Measurements from ENCODE around the gene NKX2-3.

The NKX2-3 gene

GRCh38 chr10:99527526-99528493 is 4.9 kb upstream of the NKX2-3 start:
- no peak overlapping the region for H3K4me3 ChIP-seq (ENCODE audit: low read length)
- TF ChIP-seq, protein P1, sequence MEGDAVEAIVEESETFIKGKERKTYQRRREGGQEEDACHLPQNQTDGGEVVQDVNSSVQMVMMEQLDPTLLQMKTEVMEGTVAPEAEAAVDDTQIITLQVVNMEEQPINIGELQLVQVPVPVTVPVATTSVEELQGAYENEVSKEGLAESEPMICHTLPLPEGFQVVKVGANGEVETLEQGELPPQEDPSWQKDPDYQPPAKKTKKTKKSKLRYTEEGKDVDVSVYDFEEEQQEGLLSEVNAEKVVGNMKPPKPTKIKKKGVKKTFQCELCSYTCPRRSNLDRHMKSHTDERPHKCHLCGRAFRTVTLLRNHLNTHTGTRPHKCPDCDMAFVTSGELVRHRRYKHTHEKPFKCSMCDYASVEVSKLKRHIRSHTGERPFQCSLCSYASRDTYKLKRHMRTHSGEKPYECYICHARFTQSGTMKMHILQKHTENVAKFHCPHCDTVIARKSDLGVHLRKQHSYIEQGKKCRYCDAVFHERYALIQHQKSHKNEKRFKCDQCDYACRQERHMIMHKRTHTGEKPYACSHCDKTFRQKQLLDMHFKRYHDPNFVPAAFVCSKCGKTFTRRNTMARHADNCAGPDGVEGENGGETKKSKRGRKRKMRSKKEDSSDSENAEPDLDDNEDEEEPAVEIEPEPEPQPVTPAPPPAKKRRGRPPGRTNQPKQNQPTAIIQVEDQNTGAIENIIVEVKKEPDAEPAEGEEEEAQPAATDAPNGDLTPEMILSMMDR (conservative IDR thresholded peaks at IDR 0.05; ENCODE audit: low read depth, low read length): no peak
- no peak for DNase-seq (ENCODE audit: low read depth)

DNA sequence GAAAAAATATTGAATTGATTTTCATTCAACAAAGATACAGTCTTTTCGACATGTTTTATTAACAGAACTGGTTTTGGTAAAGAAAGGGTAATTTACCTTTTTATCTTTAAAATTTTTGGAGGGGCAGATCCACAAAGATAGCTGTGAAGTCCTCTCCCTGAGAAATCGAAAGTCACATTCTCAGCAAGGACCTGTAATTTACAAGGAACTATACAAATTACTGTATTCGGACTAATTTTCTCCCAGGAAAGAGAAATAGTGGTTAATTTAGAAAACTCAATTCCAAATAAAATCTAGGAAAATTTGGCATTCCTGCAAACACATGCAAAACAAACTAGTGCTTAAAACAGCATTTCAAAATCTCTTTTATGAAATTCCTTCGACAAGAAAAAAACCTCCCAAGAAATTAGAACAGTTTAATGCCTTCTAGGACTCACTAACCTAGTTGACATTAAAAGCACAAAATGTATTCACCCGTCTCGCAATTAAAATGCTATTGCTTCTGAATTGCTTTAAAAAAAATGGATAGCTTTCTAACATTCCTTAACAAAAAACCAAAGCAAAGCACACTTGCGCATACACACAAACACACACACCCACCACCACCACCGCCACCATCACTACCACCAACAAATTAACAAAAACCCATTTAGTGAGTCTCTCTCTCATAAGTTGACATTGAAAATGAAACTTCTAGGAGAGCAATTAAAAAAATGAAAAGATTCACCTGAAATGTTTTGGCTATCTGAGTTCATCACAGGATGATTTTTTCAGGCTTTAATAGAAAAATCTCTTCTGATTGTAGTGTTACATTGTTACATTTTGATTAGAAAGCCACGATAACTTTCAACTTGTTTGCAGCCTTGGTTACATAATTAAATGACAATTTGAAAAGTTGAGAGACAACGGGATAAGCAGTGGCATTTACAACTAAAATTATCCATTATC is 4.0 kb upstream of the NKX2-3 start:
- TF ChIP-seq, protein P1 (conservative IDR thresholded peaks at IDR 0.05; ENCODE audit: low read depth, low read length): no peak
- no peak overlapping the region for H3K4me3 ChIP-seq (ENCODE audit: low read length)
- no peak for DNase-seq (ENCODE audit: low read depth)

- DNase-seq (ENCODE audit: low read depth): no peak
- TF ChIP-seq, protein P1 (conservative IDR thresholded peaks at IDR 0.05; ENCODE audit: low read depth, low read length): no peak
- H3K4me3 ChIP-seq (ENCODE audit: low read length): no peak overlapping the region
These were observed 3.1 kb upstream of the NKX2-3 start for GRCh38 chr10:99529591-99530107.

DNA sequence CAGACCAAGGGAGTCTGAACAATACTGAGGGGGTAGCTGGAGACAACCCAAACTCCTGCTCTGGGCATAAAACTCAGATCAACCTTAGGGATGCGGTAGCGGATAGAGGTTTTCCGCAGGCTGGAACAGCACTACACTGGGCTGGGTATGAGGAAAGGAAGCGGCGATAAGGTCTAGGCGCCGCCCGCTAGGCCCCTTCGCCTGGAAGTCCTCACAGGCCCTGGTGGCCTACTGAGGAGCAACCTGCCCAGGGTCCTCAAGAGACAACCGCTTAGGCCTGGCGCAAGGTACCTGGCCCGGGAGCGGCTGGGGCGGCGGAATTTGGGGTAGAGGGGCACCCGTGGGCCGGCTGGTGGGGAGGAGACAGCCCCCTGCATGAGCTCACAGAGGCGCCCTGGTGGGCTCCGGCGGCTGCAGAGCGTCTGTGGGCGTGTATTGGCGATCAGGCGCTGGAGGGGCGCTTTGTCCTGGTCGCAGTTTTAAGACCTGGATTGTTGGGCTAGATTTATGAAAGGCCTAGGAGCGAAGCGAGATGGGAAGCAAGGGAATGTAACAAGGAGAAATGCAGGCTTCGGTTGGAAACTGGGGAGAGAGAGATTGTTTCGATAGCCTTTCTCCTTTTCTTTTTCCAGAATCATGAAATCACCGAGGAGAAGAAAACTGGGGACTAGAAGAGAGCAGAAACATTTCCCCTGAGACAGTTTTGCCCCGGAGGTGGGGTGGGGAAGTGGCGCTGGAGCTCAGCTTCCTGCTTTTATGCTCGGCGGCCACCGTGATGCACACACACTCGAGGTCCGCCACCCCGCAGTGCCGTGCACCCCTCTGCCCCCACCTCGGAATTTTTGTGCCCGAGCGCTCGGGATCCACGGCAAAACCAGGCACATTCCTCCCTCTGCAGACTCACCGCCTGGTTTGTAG is 2.4 kb upstream of the NKX2-3 start:
- no peak for DNase-seq (ENCODE audit: low read depth)
- TF ChIP-seq, protein P1 (conservative IDR thresholded peaks at IDR 0.05; ENCODE audit: low read depth, low read length): no peak
- H3K4me3 ChIP-seq (ENCODE audit: low read length): no peak overlapping the region

DNA sequence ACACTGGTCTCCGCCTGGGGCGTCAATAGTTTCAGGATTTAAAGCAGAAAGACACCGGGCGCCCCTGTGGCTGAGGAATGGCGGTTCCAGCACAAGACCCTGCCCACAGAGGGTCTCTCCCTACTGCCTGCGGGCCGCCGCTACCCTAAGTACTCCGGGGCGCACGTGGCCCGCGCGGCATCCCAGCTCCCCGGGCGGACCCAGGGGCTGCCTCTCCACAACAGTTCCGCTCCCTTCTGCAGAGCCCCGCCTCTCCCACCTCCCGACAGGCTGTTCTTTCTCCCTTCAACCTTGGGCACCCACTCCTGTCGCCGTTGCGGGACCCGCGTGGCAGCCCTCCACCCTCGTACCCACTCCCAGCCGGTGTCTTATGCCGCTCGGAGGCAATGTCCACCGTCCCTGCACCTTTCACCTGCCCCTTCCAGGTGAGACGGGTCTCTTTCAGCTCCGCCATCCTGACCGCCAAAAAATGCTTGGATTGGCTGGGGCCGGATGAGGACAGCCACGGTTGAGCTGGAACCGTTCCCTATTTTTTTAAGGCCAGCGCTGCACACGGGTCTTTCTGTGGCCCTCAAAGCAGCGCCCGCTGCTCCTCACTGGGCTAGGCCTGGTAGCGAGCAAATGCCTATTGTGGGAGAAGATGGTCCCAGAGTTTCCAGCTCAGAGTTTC is 1.6 kb upstream of the NKX2-3 start:
- no peak overlapping the region for H3K4me3 ChIP-seq (ENCODE audit: low read length)
- TF ChIP-seq, protein P1 (conservative IDR thresholded peaks at IDR 0.05; ENCODE audit: low read depth, low read length): no peak
- DNase-seq (ENCODE audit: low read depth): no peak
